Mucosa of descending colon (tissue), 3 donors: ENCODE data around the gene IMMP2L. TPM values are rescaled to one million over a fixed set of nuclear protein-coding genes. Genes with fewer than 3 reads are reported as not detected.

Source experiments
- ATAC-seq: fragments of 200-7000 bp; cut with Tn5 transposase; one replicate; pipeline ENCODE4 v1.9.1; 2020; ENCODE audit warnings: mild to moderate bottlenecking, moderate library complexity
- DNase-seq, 3 donors: peaks; one replicate each; pipeline ENCODE4 v3.0.0-alpha.2; 2020
- H3K36me3 ChIP-seq: fragments of 200-600 bp; one replicate; pipeline ENCODE4 v1.8.0; 2021; ENCODE audit warnings: low read depth, mild to moderate bottlenecking
- H3K4me1 ChIP-seq: fragments of 200-600 bp; one replicate; pipeline ENCODE4 v1.8.0; 2021; ENCODE audit warnings: low read depth, mild to moderate bottlenecking
- H3K4me3 ChIP-seq: fragments of 200-600 bp; one replicate; pipeline ENCODE4 v1.8.0; 2021; ENCODE audit warnings: mild to moderate bottlenecking
- H3K9me3 ChIP-seq: fragments of 200-600 bp; one replicate; pipeline ENCODE4 v1.8.0; 2021; ENCODE audit warnings: mild to moderate bottlenecking
- intact Hi-C, 2 donors: fragments of 100-400 bp; cut with DNase I in 1 of 2; cut with micrococcal nuclease in 1 of 2; formaldehyde crosslinking; loops; one replicate each; pipeline versions ENCODE4 v1.11.0 to v1.11.1; 2022; cut with DNase I, micrococcal nuclease
- total RNA-seq, 3 donors: library from RNA; stranded (reverse); fragmentation: NEBNext Ultra II Directional in 2 of 3; extraction: Animal tissue kit (Norgen Biotek cat#: 25700) in 2 of 3; gene quantifications; one replicate each; pipeline versions ENCODE4 v1.2.1 to v1.2.4, GENCODE V29; 2021 to 2023
- TF ChIP-seq, protein P1 (sequence below): fragments of 200-600 bp; IDR thresholded peaks from one replicate; pipeline ENCODE4 v1.8.0; 2022; ENCODE audit warnings: antibody characterized with exemption, mild to moderate bottlenecking
- donor health status: DM: no; HTN: no; CAD: no; lungs with moderate emphysema.
- donor health status: DM: no; HTN: no; CAD: no.
- donor health status: DM: no; HTN: yes; CAD: no.

IMMP2L gene
- total RNA-seq, 3 donors from 2014 or later = 12.1 to 20.7 (median 17.7) TPM

DNA sequence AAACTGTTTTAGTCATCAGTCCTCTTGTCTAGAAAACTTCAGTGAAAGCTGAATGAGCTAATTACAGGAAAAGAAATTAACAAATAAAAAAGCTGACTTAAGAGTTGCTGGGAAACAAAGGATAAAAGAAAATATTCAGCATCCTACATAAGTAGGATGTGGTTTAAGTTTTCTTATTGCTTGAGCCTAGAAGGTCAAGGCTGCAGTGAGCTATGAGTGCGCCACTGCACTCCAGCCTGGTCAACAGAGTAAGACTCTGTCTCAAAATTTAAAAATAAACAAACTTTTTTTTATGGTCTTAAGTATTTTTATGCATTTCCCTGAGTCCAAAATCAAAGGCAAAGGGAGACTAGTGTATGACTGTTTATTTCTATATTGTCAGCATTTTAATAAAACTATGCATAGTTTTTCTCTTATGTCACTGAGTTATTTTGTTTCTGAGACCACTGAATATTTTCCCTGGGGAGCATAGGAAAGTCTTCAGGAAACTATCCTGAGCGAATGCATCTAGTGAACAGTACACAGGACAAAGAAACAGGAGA, 511.3 kb downstream of the IMMP2L start:
- Histone ChIP-seq H3K9me3 (no peaks in the 10 kb centered on the region), H3K36me3 (no peaks in the 10 kb centered on the region), H3K4me1 (no peaks in the 10 kb centered on the region), H3K4me3 (no peak overlapping the region)
- TF ChIP-seq, protein P1, sequence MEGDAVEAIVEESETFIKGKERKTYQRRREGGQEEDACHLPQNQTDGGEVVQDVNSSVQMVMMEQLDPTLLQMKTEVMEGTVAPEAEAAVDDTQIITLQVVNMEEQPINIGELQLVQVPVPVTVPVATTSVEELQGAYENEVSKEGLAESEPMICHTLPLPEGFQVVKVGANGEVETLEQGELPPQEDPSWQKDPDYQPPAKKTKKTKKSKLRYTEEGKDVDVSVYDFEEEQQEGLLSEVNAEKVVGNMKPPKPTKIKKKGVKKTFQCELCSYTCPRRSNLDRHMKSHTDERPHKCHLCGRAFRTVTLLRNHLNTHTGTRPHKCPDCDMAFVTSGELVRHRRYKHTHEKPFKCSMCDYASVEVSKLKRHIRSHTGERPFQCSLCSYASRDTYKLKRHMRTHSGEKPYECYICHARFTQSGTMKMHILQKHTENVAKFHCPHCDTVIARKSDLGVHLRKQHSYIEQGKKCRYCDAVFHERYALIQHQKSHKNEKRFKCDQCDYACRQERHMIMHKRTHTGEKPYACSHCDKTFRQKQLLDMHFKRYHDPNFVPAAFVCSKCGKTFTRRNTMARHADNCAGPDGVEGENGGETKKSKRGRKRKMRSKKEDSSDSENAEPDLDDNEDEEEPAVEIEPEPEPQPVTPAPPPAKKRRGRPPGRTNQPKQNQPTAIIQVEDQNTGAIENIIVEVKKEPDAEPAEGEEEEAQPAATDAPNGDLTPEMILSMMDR = no peak
- ATAC-seq (no peak), DNase-seq (no peak)
- intact Hi-C loops = no loop called here

DNA sequence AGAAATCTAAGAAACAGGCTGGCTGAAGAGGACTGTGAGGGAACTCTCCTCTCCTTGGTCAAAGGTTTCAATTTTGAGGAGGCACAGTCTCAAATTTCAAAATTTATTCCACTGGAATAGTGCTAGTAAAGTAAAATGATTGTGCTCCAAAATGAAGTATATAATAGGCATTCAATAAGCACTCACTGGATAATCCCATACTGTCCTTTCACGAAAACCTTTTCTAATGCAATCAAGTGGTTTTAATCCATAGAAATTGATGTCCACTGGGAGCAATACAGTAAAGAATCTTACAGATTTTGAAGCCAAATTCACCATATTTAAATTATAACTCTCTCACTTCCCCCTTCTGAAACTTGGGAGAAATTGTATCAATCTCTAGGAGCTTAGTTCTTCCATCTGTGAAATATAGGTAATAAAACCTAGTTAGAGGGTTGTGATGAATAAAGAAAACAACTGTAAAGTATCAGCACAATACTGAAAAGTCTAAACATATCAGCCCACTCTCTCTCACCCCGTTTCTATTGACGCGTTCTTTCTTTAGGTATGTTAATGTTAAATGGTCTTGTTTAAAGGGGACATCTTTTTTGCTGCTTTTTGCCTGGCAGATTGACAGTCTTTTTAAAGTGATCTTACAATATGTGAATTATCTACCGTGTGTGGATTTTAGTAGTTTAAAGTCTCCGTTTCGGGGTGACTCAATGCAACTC, 512.2 kb downstream of the IMMP2L start:
- Histone ChIP-seq H3K9me3 (no peaks in the 10 kb centered on the region), H3K36me3 (no peaks in the 10 kb centered on the region), H3K4me3 (no peak overlapping the region), H3K4me1 (no peaks in the 10 kb centered on the region)
- TF ChIP-seq, protein P1 = no peak
- intact Hi-C loops = no loop called here
- DNase-seq (no peak), ATAC-seq (no peak)

DNA sequence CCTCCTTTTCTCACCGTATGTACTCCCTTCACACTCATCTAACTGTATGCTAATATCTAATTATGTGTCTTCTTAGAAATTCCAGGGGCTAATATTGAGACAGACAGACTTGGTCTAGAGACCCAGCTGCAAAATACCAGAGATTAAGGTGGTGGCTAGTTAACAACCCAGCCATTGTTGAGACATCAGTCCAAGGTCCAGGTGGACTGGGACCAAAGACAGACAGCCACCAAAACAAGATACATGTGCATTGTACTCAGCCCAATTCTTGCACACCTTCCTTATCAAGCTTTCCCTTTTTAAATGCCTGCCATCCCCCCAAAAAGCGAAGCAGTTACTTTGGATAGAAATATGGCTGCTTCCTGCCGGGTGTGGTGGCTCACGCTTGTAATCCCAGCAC, 514.7 kb downstream of the IMMP2L start:
- H3K4me1 ChIP-seq = no peaks in the 10 kb centered on the region
- intact Hi-C loops = no loop called here
- TF ChIP-seq, protein P1 = no peak
- no peak overlapping the region for H3K4me3 ChIP-seq
- H3K9me3 ChIP-seq = no peaks in the 10 kb centered on the region
- ATAC-seq (no peak), DNase-seq (no peak)
- no peaks in the 10 kb centered on the region for H3K36me3 ChIP-seq

DNA sequence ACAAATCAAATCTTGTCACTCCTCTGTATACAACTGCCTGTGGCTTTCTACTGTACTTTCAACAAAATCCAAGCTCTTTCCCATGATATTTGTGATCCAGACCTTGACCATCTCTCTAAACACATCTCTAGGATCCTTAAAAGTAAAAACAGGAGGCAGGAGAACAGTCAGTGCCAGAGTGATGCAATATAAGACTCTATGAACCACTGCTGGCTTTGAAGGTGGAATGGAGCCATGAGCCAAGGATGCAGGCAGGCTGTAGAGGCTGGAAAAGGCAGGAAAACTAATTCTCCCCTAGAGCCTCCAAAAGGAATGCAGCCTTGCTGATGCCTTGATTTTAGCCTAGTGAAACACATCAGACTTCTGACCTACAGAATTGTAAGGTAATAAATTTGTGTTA, 516.8 kb downstream of the IMMP2L start:
- ATAC-seq (no peak), DNase-seq (no peak)
- intact Hi-C loops = no loop called here
- no peak overlapping the region for H3K4me3 ChIP-seq
- no peaks in the 10 kb centered on the region for H3K4me1 ChIP-seq
- no peaks in the 10 kb centered on the region for H3K9me3 ChIP-seq
- TF ChIP-seq, protein P1 = no peak
- no peaks in the 10 kb centered on the region for H3K36me3 ChIP-seq

DNA sequence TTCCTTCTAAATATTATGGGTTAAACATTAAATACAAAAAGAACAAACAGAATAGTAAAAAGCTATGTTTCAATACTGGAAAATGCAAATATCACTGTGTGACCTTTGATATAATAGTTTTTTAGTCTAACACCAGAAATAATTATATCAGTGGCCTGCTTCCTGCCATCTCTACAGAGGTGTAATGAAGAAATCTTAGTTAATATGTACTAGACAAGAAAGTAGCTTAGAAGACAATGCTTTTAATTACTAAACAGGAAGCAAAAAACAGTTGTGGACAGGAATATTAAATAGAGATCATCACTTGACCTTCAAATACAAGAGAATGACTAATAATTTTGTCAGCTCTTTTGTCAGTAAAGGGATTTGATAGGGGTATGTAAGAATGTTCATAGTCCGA, 518.7 kb downstream of the IMMP2L start:
- Histone ChIP-seq H3K9me3 (no peaks in the 10 kb centered on the region), H3K4me3 (no peak overlapping the region), H3K4me1 (no peaks in the 10 kb centered on the region), H3K36me3 (no peaks in the 10 kb centered on the region)
- intact Hi-C loops = no loop called here
- DNase-seq (no peak), ATAC-seq (no peak)
- TF ChIP-seq, protein P1 = no peak
